PC-3 (cell line): Measurements from ENCODE around the gene NSUN2.

Source experiments
- EZH2 ChIP-seq: fragments of 300-600 bp; sonication (generic); IDR thresholded peaks from one replicate; pipeline ENCODE4 v1.6.1; 2017; ENCODE audit warnings: antibody characterized with exemption, mild to moderate bottlenecking, low read length; ENCODE audit not compliant: unreplicated experiment
- EZH2phosphoT487 ChIP-seq: fragments of 300-600 bp; sonication (generic); IDR thresholded peaks from 2 replicates; pipeline ENCODE4 v1.6.1; 2018; ENCODE audit warnings: mild to moderate bottlenecking, antibody characterized with exemption, low read length, borderline replicate concordance
- TF ChIP-seq, protein P1 (sequence below): fragments of 300-600 bp; sonication (generic); conservative IDR thresholded peaks from 2 replicates; pipeline ENCODE4 v1.5.1; 2017; ENCODE audit warnings: antibody characterized with exemption, low read depth, mild to moderate bottlenecking, low read length

DNA sequence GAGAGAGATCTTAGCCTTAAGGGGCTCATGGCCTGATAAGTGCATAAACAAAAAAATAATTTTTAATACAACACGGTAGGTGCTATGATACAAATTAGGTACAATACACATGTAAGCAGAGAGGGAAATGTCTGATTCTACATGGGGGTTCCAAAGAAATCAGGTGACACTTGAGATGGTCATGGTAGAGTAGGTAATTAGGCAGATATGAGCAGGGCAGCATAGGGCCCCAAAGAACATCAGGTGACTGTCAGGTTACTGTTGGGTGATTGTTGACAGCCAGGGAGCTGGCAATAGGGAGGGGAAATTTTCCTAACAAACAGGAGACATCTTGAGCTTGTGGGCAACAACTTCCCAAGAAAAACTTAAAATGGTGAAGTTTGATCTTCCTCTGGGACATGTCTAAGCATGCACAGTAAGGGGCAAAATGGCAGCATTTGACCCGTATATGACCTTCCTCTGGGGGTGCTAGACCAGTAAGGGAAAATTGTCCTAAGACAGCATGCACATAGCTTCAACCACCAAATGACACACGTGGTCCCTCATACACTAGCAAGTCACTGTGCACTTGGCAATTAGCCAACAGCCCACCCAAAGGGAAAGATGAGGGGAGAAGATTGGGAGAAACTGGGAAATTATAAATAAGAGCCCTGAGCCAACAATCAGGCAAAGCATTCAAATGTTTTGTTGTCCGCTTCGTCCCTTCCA, 43.1 kb upstream of the NSUN2 start:
- TF ChIP-seq, protein P1, sequence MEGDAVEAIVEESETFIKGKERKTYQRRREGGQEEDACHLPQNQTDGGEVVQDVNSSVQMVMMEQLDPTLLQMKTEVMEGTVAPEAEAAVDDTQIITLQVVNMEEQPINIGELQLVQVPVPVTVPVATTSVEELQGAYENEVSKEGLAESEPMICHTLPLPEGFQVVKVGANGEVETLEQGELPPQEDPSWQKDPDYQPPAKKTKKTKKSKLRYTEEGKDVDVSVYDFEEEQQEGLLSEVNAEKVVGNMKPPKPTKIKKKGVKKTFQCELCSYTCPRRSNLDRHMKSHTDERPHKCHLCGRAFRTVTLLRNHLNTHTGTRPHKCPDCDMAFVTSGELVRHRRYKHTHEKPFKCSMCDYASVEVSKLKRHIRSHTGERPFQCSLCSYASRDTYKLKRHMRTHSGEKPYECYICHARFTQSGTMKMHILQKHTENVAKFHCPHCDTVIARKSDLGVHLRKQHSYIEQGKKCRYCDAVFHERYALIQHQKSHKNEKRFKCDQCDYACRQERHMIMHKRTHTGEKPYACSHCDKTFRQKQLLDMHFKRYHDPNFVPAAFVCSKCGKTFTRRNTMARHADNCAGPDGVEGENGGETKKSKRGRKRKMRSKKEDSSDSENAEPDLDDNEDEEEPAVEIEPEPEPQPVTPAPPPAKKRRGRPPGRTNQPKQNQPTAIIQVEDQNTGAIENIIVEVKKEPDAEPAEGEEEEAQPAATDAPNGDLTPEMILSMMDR: peak; percentile 12; the same call in 1 of the 2 replicates
- TF ChIP-seq EZH2 (no peak), EZH2phosphoT487 (no peak)
